Mesendoderm (in vitro differentiated cells): ENCODE results near the gene ANGEL2.

Experiments used
- DNase-seq: peaks from one replicate; pipeline ENCODE4 v3.0.0; 2013
- H2AK5ac ChIP-seq: 2 replicates; pipeline ENCODE4 v1.6.1; 2013; ENCODE audit warnings: low read length, inconsistent platforms
- H2BK120ac ChIP-seq: 2 replicates; pipeline ENCODE4 v1.6.1; 2013; ENCODE audit warnings: low read depth, mild to moderate bottlenecking, low read length, moderate library complexity, mixed read lengths
- H2BK15ac ChIP-seq: replicated peaks from 2 replicates; pipeline ENCODE4 v1.6.1; 2013; ENCODE audit warnings: low read depth, mild to moderate bottlenecking, moderate library complexity
- H2BK5ac ChIP-seq: 2 replicates; pipeline ENCODE4 v1.6.1; 2013; ENCODE audit warnings: low read length, inconsistent platforms
- H3K18ac ChIP-seq: 2 replicates; pipeline ENCODE4 v1.6.1; 2013; ENCODE audit warnings: mild to moderate bottlenecking, low read length, mixed read lengths
- H3K23ac ChIP-seq: one replicate; pipeline ENCODE4 v1.6.1; 2013; ENCODE audit warnings: low read length
- H3K27ac ChIP-seq: 2 replicates; pipeline ENCODE4 v1.5.1; 2013; ENCODE audit warnings: low read depth, mild to moderate bottlenecking, inconsistent platforms, low read length, moderate library complexity
- H3K27me3 ChIP-seq: 2 replicates; pipeline ENCODE4 v1.6.1; 2013; ENCODE audit warnings: low read length, control low read depth, mild to moderate bottlenecking, inconsistent platforms; ENCODE audit not compliant: insufficient read depth, poor library complexity
- H3K36me3 ChIP-seq: 2 replicates; pipeline ENCODE4 v1.6.1; 2013; ENCODE audit warnings: low read length, inconsistent platforms; ENCODE audit not compliant: control insufficient read depth, insufficient read depth
- H3K4ac ChIP-seq: one replicate; pipeline ENCODE4 v1.6.1; 2013; ENCODE audit warnings: low read depth, mild to moderate bottlenecking, low read length, moderate library complexity
- H3K4me1 ChIP-seq: 2 replicates; pipeline ENCODE4 v1.6.1; 2013; ENCODE audit warnings: low read depth, low read length, inconsistent platforms; ENCODE audit not compliant: control insufficient read depth
- H3K4me2 ChIP-seq: 2 replicates; pipeline ENCODE4 v1.6.1; 2013; ENCODE audit warnings: low read length
- H3K4me3 ChIP-seq: 2 replicates; pipeline ENCODE4 v1.5.1; 2013; ENCODE audit warnings: mild to moderate bottlenecking, low read length
- H3K56ac ChIP-seq: one replicate; pipeline ENCODE4 v1.6.1; 2013; ENCODE audit warnings: low read length
- H3K79me1 ChIP-seq: 2 replicates; pipeline ENCODE4 v1.6.1; 2013; ENCODE audit warnings: low read length, inconsistent platforms
- H3K79me2 ChIP-seq: 2 replicates; pipeline ENCODE4 v1.6.1; 2013; ENCODE audit warnings: mild to moderate bottlenecking, low read length; ENCODE audit not compliant: control insufficient read depth, insufficient read depth
- H3K9ac ChIP-seq: 2 replicates; pipeline ENCODE4 v1.6.1; 2013; ENCODE audit warnings: low read length, inconsistent platforms
- H4K5ac ChIP-seq: one replicate; pipeline ENCODE4 v1.6.1; 2013; ENCODE audit warnings: low read length
- H4K8ac ChIP-seq: one replicate; pipeline ENCODE4 v1.6.1; 2013; ENCODE audit warnings: low read depth, mild to moderate bottlenecking, control low read depth, low read length, moderate library complexity
- WGBS: extraction: QIAGEN DNeasy Blood & Tissue Kit; methylation state at CpG from one replicate; pipeline ENCODE4 v1.1.7; 2013; ENCODE audit warnings: low lambda C conversion rate, missing lambda C conversion rate; ENCODE audit not compliant: insufficient coverage; ENCODE audit errors: extremely low coverage; 5-methylcytosine and 5-hydroxymethylcytosine counted together

Gene ANGEL2

GRCh38 chr1:212975111-212975918 lies 40.4 kb downstream of the ANGEL2 start:
- Histone ChIP-seq H4K5ac (no peak overlapping the region), H3K27me3 (no peaks in the 10 kb centered on the region), H2BK120ac (no peak overlapping the region), H3K4me1 (no peaks in the 10 kb centered on the region), H3K4me2 (no peak overlapping the region), H3K18ac (no peak overlapping the region), H4K8ac (no peak overlapping the region), H3K36me3 (peaks cover 13% of the 10 kb centered on the region), H3K79me2 (no peaks in the 10 kb centered on the region), H3K23ac (no peak overlapping the region), H2AK5ac (no peak overlapping the region), H3K4me3 (no peak overlapping the region), H2BK15ac (no peak overlapping the region), H3K27ac (no peak overlapping the region), H3K4ac (no peak overlapping the region), H3K79me1 (no peaks in the 10 kb centered on the region), H3K56ac (no peak overlapping the region), H2BK5ac (no peak overlapping the region), H3K9ac (no peak overlapping the region)
- no CpG with 5 or more reads among the region's 10 CpGs for WGBS
- no peak for DNase-seq

- Histone ChIP-seq H3K4me2 (no peak overlapping the region), H3K9ac (no peak overlapping the region), H3K23ac (no peak overlapping the region), H3K4me3 (no peak overlapping the region), H3K36me3 (peaks cover 13% of the 10 kb centered on the region), H2BK15ac (no peak overlapping the region), H3K4me1 (no peaks in the 10 kb centered on the region), H2AK5ac (no peak overlapping the region), H3K27ac (no peak overlapping the region), H4K5ac (no peak overlapping the region), H3K4ac (no peak overlapping the region), H3K18ac (no peak overlapping the region), H3K79me1 (no peaks in the 10 kb centered on the region), H3K27me3 (no peaks in the 10 kb centered on the region), H3K56ac (no peak overlapping the region), H4K8ac (no peak overlapping the region), H2BK120ac (no peak overlapping the region), H2BK5ac (no peak overlapping the region), H3K79me2 (no peaks in the 10 kb centered on the region)
- no CpG with 5 or more reads among the region's 6 CpGs for WGBS
- no peak for DNase-seq
Measured at GRCh38 chr1:212974711-212975110, 41.0 kb downstream of the ANGEL2 start.

GRCh38 chr1:212973899-212974298 lies 41.8 kb downstream of the ANGEL2 start:
- Histone ChIP-seq H3K18ac (no peak overlapping the region), H3K23ac (no peak overlapping the region), H3K36me3 (peaks cover 13% of the 10 kb centered on the region), H3K27me3 (no peaks in the 10 kb centered on the region), H2AK5ac (no peak overlapping the region), H4K8ac (no peak overlapping the region), H3K9ac (no peak overlapping the region), H3K27ac (no peak overlapping the region), H2BK15ac (no peak overlapping the region), H3K4me3 (no peak overlapping the region), H3K79me2 (no peaks in the 10 kb centered on the region), H3K4me2 (no peak overlapping the region), H3K4me1 (no peaks in the 10 kb centered on the region), H2BK5ac (no peak overlapping the region), H3K79me1 (no peaks in the 10 kb centered on the region), H2BK120ac (no peak overlapping the region), H4K5ac (no peak overlapping the region), H3K4ac (no peak overlapping the region), H3K56ac (no peak overlapping the region)
- no CpG with 5 or more reads among the region's 8 CpGs for WGBS
- no peak for DNase-seq

GRCh38 chr1:212973426-212973825 lies 42.2 kb downstream of the ANGEL2 start:
- Histone ChIP-seq H3K23ac (no peak overlapping the region), H3K4me2 (no peak overlapping the region), H3K27ac (no peak overlapping the region), H2BK120ac (no peak overlapping the region), H3K4ac (no peak overlapping the region), H2BK15ac (no peak overlapping the region), H4K8ac (no peak overlapping the region), H2BK5ac (no peak overlapping the region), H4K5ac (no peak overlapping the region), H3K18ac (no peak overlapping the region), H3K79me1 (no peaks in the 10 kb centered on the region), H3K4me1 (no peaks in the 10 kb centered on the region), H3K4me3 (no peak overlapping the region), H3K36me3 (peaks cover 13% of the 10 kb centered on the region), H3K27me3 (no peaks in the 10 kb centered on the region), H2AK5ac (no peak overlapping the region), H3K56ac (no peak overlapping the region), H3K9ac (no peak overlapping the region), H3K79me2 (no peaks in the 10 kb centered on the region)
- no CpG with 5 or more reads among the region's 4 CpGs for WGBS
- no peak for DNase-seq

- no peaks in the 10 kb centered on the region for H3K27me3 ChIP-seq
- H2BK120ac ChIP-seq = no peak overlapping the region
- H3K4me1 ChIP-seq = peaks cover 6% of the 10 kb centered on the region
- no peak overlapping the region for H3K4ac ChIP-seq
- no peaks in the 10 kb centered on the region for H3K79me2 ChIP-seq
- H3K18ac ChIP-seq = no peak overlapping the region
- H3K4me2 ChIP-seq = no peak overlapping the region
- no peaks in the 10 kb centered on the region for H3K79me1 ChIP-seq
- H2AK5ac ChIP-seq = no peak overlapping the region
- H4K5ac ChIP-seq = no peak overlapping the region
- DNase-seq = peak; percentile 60
- no CpG with 5 or more reads among the region's 5 CpGs for WGBS
- H2BK15ac ChIP-seq = no peak overlapping the region
- no peak overlapping the region for H3K56ac ChIP-seq
- H3K9ac ChIP-seq = no peak overlapping the region
- no peak overlapping the region for H3K4me3 ChIP-seq
- H2BK5ac ChIP-seq = no peak overlapping the region
- no peak overlapping the region for H3K23ac ChIP-seq
- no peak overlapping the region for H4K8ac ChIP-seq
- peaks cover 14% of the 10 kb centered on the region for H3K36me3 ChIP-seq
- H3K27ac ChIP-seq = no peak overlapping the region
Measured at GRCh38 chr1:212971312-212971711, 44.4 kb downstream of the ANGEL2 start.

- Histone ChIP-seq H3K4me3 (no peak overlapping the region), H3K79me2 (no peaks in the 10 kb centered on the region), H4K5ac (no peak overlapping the region), H4K8ac (no peak overlapping the region), H3K56ac (no peak overlapping the region), H3K4me2 (no peak overlapping the region), H3K9ac (no peak overlapping the region), H3K79me1 (no peaks in the 10 kb centered on the region), H3K27ac (no peak overlapping the region), H2BK15ac (no peak overlapping the region), H3K18ac (no peak overlapping the region), H3K4ac (no peak overlapping the region), H3K23ac (no peak overlapping the region), H2AK5ac (no peak overlapping the region), H3K36me3 (peaks cover 10% of the 10 kb centered on the region), H3K4me1 (peaks cover 6% of the 10 kb centered on the region), H3K27me3 (no peaks in the 10 kb centered on the region), H2BK5ac (no peak overlapping the region), H2BK120ac (no peak overlapping the region)
- DNase-seq = peak; percentile 55
- WGBS = no CpG with 5 or more reads among the region's 4 CpGs
Measured at GRCh38 chr1:212970085-212970484, 45.6 kb downstream of the ANGEL2 start.
